ENCODE results near the gene TSEN2. TPM values are rescaled to one million over a fixed set of nuclear protein-coding genes. Genes with fewer than 3 reads are reported as not detected.
A peak's percentile ranks its signal among the peaks of the same experiment; 100 is the strongest.

TSEN2 gene
- total and polyA plus RNA-seq, 2 of the 13 experiments (the other 11 are each of a cell fraction or from before 2014, with no cell fraction given), result 11.0 to 17.3 TPM

DNA sequence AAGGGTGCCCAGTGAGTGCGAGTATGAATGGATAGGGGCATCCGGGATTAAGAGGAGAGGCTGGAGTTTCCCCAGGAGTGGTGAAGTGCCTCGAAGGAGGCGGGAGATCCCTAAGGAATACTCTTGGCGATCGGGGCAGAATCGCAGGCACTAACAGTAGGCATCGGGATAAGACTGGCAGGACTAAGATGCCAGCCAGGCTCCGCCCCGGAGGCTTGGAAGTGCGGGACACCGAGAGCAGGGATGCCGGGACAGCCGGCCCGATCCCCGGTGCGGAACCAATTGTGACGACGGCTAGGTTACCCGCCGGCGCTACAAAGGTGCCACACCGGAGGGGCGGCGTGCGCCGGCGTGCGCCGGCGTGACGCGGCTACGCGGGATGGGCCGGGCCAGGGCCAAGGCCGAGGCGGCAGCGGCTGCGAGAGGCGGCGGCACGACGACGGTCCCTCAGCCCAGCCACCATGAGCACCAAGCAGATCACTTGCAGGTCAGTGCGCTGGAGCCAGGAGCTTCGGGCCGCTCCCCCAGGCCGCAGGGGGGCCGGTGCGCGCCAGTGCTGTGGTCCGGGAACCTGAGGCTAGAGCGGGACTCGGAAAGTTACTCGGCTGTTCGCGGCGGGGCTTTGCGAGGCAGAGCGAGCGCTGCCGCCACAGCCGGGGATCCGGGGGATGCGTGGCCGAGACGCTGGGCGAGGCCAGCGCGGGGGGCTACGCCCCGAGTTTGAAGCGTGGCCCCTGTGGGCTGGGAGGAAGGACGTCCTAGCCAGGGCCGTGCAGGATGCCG lies 72.6 kb downstream of the TSEN2 start, which contains the start of gene MKRN2 (continued):
- TF ChIP-seq SAFB2 (CRISPR knock-in tag; IDR thresholded peaks at IDR 0.05; ENCODE audit: borderline replicate concordance, low read depth) (no peak), ZNF501 (CRISPR knock-in tag; IDR thresholded peaks at IDR 0.05) (peak; percentile 92), ZNF577 (CRISPR knock-in tag; IDR thresholded peaks at IDR 0.05; ENCODE audit: borderline replicate concordance, low read depth) (no peak), MTF1 (CRISPR knock-in tag; IDR thresholded peaks at IDR 0.05) (no peak), ZNF281 (CRISPR knock-in tag; IDR thresholded peaks at IDR 0.05; ENCODE audit: borderline replicate concordance) (no peak), THAP11 (CRISPR knock-in tag; IDR thresholded peaks at IDR 0.05) (peak; percentile 91), ZNF768 (CRISPR knock-in tag; IDR thresholded peaks at IDR 0.05) (peak; percentile 81; the same call in 1 of the 2 replicates), CSRNP2 (CRISPR knock-in tag; conservative IDR thresholded peaks at IDR 0.05; ENCODE audit: low read depth) (no peak), ZSCAN31 (CRISPR knock-in tag; IDR thresholded peaks at IDR 0.05; ENCODE audit: low read depth) (peak; percentile 82), ZNF761 (CRISPR knock-in tag; conservative IDR thresholded peaks at IDR 0.05) (peak; percentile 56; the same call in 1 of the 2 replicates), HNF1B (CRISPR knock-in tag; IDR thresholded peaks at IDR 0.05) (peak; percentile 80), HCFC1 (IDR thresholded peaks at IDR 0.05; ENCODE audit: low read depth, low read length) (peak; percentile 73), ZNF841 (CRISPR knock-in tag; IDR thresholded peaks at IDR 0.05; ENCODE audit: borderline replicate concordance) (no peak), PAWR (CRISPR knock-in tag; IDR thresholded peaks at IDR 0.05; ENCODE audit: borderline replicate concordance) (no peak), ZNF138 (CRISPR knock-in tag; IDR thresholded peaks at IDR 0.05; ENCODE audit: low read depth) (no peak), JUND (CRISPR knock-in tag; IDR thresholded peaks at IDR 0.05) (0 out of 2 replicates have a peak, but pooled peaks have one; percentile 48), ZNF7 (CRISPR knock-in tag; IDR thresholded peaks at IDR 0.05) (no peak), CCAR2 (optimal IDR thresholded peaks at IDR 0.05; ENCODE audit: low read depth, low read length) (peak; percentile 65), SIN3A (IDR thresholded peaks at IDR 0.05; ENCODE audit: borderline replicate concordance, low read depth, low read length) (peak; percentile 79; the same call in 1 of the 2 replicates), ZNF576 (CRISPR knock-in tag; IDR thresholded peaks at IDR 0.05) (no peak), ZNF790 (CRISPR knock-in tag; IDR thresholded peaks at IDR 0.05; ENCODE audit: borderline replicate concordance) (peak; percentile 61; the same call in 1 of the 2 replicates), KLF15 (CRISPR knock-in tag; IDR thresholded peaks at IDR 0.05; ENCODE audit: borderline replicate concordance) (peak; percentile 51; the same call in 1 of the 2 replicates), ZSCAN25 (CRISPR knock-in tag; IDR thresholded peaks at IDR 0.05) (peak; percentile 73; the same call in 1 of the 2 replicates), ZNF382 (CRISPR knock-in tag; IDR thresholded peaks at IDR 0.05; ENCODE audit: borderline replicate concordance) (no peak)
